Stimulated activated naive B cell treated with anti-CD40 and anti-IgM and Interleukin-4, amounts not matched to agents 10 μg/mL and 1 μg/mL and 100 μg/mL, for 72 hours (primary cell): ENCODE measurements around the gene RXRA.
A peak's percentile ranks its signal among the peaks of the same experiment; 100 is the strongest.

Experiments used
- ATAC-seq, 2 donors: fragments of 150-1000 bp; cut with Tn5 transposase; replicated peaks; 2 replicates each; pipeline ENCODE4 v1.10.0; 2021; ENCODE audit warnings: moderate library complexity in 1 of 2
- DNase-seq: peaks from one replicate; pipeline ENCODE4 v3.0.0; 2021
- H3K27ac Mint-ChIP-seq: one replicate; pipeline ENCODE4 v1.8.0; 2022; ENCODE audit warnings: mild to moderate bottlenecking, mixed read lengths
- H3K27me3 Mint-ChIP-seq, 2 donors: one replicate each; pipeline ENCODE4 v1.8.0; 2022; ENCODE audit warnings: mixed read lengths in 2 of 2
- H3K36me3 Mint-ChIP-seq, 2 donors: one replicate each; pipeline ENCODE4 v1.8.0; 2022; ENCODE audit warnings: mixed read lengths in 2 of 2, mild to moderate bottlenecking in 1 of 2
- H3K4me1 Mint-ChIP-seq, 2 donors: one replicate each; pipeline ENCODE4 v1.8.0; 2022; ENCODE audit warnings: mixed read lengths in 2 of 2, mild to moderate bottlenecking in 1 of 2
- H3K4me3 Mint-ChIP-seq, 2 donors: one replicate each; pipeline ENCODE4 v1.8.0; 2022; ENCODE audit warnings: mild to moderate bottlenecking in 2 of 2, mixed read lengths in 2 of 2, moderate library complexity in 1 of 2
- H3K9me3 Mint-ChIP-seq, 2 donors: one replicate each; pipeline ENCODE4 v1.8.0; 2022; ENCODE audit warnings: mixed read lengths in 2 of 2, mild to moderate bottlenecking in 1 of 2

Gene RXRA

GRCh38 chr9:134325813-134326723, at the start of gene RXRA:
Gene RXRA (plus strand): TSS chr9:134326455. CDS start chr9:134326632, 177 bp downstream.
- H3K4me3 Mint-ChIP-seq = peak within 1 kb of the TSS; percentile 81 to 82
- H3K4me1 Mint-ChIP-seq = peaks cover 10 to 27% of the 10 kb centered on the region in 2 donors
- H3K36me3 Mint-ChIP-seq = no peaks in the 10 kb centered on the region
- H3K27me3 Mint-ChIP-seq = peaks cover 13 to 30% of the 10 kb centered on the region in 2 donors
- H3K9me3 Mint-ChIP-seq = no peaks in the 10 kb centered on the region
- peak within 1 kb of the TSS; percentile 76 for H3K27ac Mint-ChIP-seq
- DNase-seq (no peak), ATAC-seq (peak; percentile 39 to 48)

- no peak overlapping the region for H3K4me3 Mint-ChIP-seq
- peaks cover 17 to 43% of the 10 kb centered on the region in 2 donors for H3K27me3 Mint-ChIP-seq
- H3K27ac Mint-ChIP-seq = no peak overlapping the region
Observed at GRCh38 chr9:134278286-134278685, 48.0 kb upstream of the RXRA start.

GRCh38 chr9:134278974-134279640, 47.1 kb upstream of the RXRA start:
- Mint-ChIP-seq H3K27ac (no peak overlapping the region), H3K4me1 (peaks cover 6 to 27% of the 10 kb centered on the region in 2 donors), H3K4me3 (no peak overlapping the region), H3K36me3 (no peaks in the 10 kb centered on the region), H3K9me3 (no peaks in the 10 kb centered on the region), H3K27me3 (peaks cover 12 to 45% of the 10 kb centered on the region in 2 donors)
- no peak for DNase-seq
- no peak for ATAC-seq

More at GRCh38 chr9:134278286-134278685, 48.0 kb upstream of the RXRA start:
- H3K4me1 Mint-ChIP-seq = peaks cover 6 to 22% of the 10 kb centered on the region in 2 donors
- no peak for ATAC-seq
- no peaks in the 10 kb centered on the region for H3K36me3 Mint-ChIP-seq
- DNase-seq = no peak
- no peaks in the 10 kb centered on the region for H3K9me3 Mint-ChIP-seq

- H3K27ac Mint-ChIP-seq = no peak overlapping the region
Observed at GRCh38 chr9:134282138-134282650, 44.1 kb upstream of the RXRA start.

GRCh38 chr9:134283111-134283515, 43.1 kb upstream of the RXRA start:
- Mint-ChIP-seq H3K27me3 (peaks cover 37 to 75% of the 10 kb centered on the region in 2 donors), H3K27ac (no peak overlapping the region), H3K4me3 (no peak overlapping the region), H3K9me3 (no peaks in the 10 kb centered on the region), H3K4me1 (peaks cover 8 to 24% of the 10 kb centered on the region in 2 donors), H3K36me3 (no peaks in the 10 kb centered on the region)
- ATAC-seq (no peak), DNase-seq (no peak)

More at GRCh38 chr9:134282138-134282650, 44.1 kb upstream of the RXRA start:
- H3K27me3 Mint-ChIP-seq = peaks cover 31 to 70% of the 10 kb centered on the region in 2 donors
- H3K36me3 Mint-ChIP-seq = no peaks in the 10 kb centered on the region
- H3K9me3 Mint-ChIP-seq = no peaks in the 10 kb centered on the region
- ATAC-seq (no peak), DNase-seq (no peak)
- H3K4me1 Mint-ChIP-seq = peaks cover 8 to 21% of the 10 kb centered on the region in 2 donors
- H3K4me3 Mint-ChIP-seq = no peak overlapping the region

GRCh38 chr9:134283692-134284265, 42.5 kb upstream of the RXRA start:
- H3K36me3 Mint-ChIP-seq = no peaks in the 10 kb centered on the region
- H3K9me3 Mint-ChIP-seq = no peaks in the 10 kb centered on the region
- DNase-seq = no peak
- H3K27me3 Mint-ChIP-seq = peaks cover 38 to 77% of the 10 kb centered on the region in 2 donors
- H3K4me1 Mint-ChIP-seq = peaks cover 8 to 26% of the 10 kb centered on the region in 2 donors
- H3K27ac Mint-ChIP-seq = no peak overlapping the region
- no peak for ATAC-seq
- H3K4me3 Mint-ChIP-seq = no peak overlapping the region

- Mint-ChIP-seq H3K27ac (no peak overlapping the region), H3K9me3 (no peaks in the 10 kb centered on the region), H3K27me3 (peaks cover 41 to 77% of the 10 kb centered on the region in 2 donors), H3K4me3 (no peak overlapping the region), H3K36me3 (no peaks in the 10 kb centered on the region), H3K4me1 (peaks cover 8 to 26% of the 10 kb centered on the region in 2 donors)
- no peak for ATAC-seq
- DNase-seq = no peak
Observed at GRCh38 chr9:134284273-134284672, 42.0 kb upstream of the RXRA start.

GRCh38 chr9:134284741-134285140, 41.5 kb upstream of the RXRA start:
- H3K9me3 Mint-ChIP-seq = no peaks in the 10 kb centered on the region
- ATAC-seq = no peak
- H3K36me3 Mint-ChIP-seq = no peaks in the 10 kb centered on the region
- peaks cover 8 to 26% of the 10 kb centered on the region in 2 donors for H3K4me1 Mint-ChIP-seq
- DNase-seq = no peak
- no peak overlapping the region for H3K27ac Mint-ChIP-seq
- H3K27me3 Mint-ChIP-seq = peaks cover 41 to 81% of the 10 kb centered on the region in 2 donors
- H3K4me3 Mint-ChIP-seq = no peak overlapping the region

GRCh38 chr9:134285215-134285845, 40.9 kb upstream of the RXRA start:
- Mint-ChIP-seq H3K4me3 (no peak overlapping the region), H3K36me3 (no peaks in the 10 kb centered on the region), H3K4me1 (peaks cover 8 to 26% of the 10 kb centered on the region in 2 donors), H3K27me3 (peaks cover 44 to 82% of the 10 kb centered on the region in 2 donors), H3K27ac (peak overlapping the region; percentile 4), H3K9me3 (no peaks in the 10 kb centered on the region)
- no peak for ATAC-seq
- DNase-seq = no peak

- Mint-ChIP-seq H3K9me3 (no peaks in the 10 kb centered on the region), H3K27ac (no peak overlapping the region), H3K36me3 (no peaks in the 10 kb centered on the region), H3K27me3 (peaks cover 40 to 68% of the 10 kb centered on the region in 2 donors), H3K4me3 (no peak overlapping the region), H3K4me1 (peaks cover 8 to 26% of the 10 kb centered on the region in 2 donors)
- peak; percentile 26 to 45 for ATAC-seq
- no peak for DNase-seq
Observed at GRCh38 chr9:134286471-134287245, 39.6 kb upstream of the RXRA start.

- H3K36me3 Mint-ChIP-seq = no peaks in the 10 kb centered on the region
- no peak overlapping the region for H3K4me3 Mint-ChIP-seq
- H3K27ac Mint-ChIP-seq = no peak overlapping the region
- H3K4me1 Mint-ChIP-seq = peaks cover 10 to 29% of the 10 kb centered on the region in 2 donors
- peaks cover 40 to 62% of the 10 kb centered on the region in 2 donors for H3K27me3 Mint-ChIP-seq
- DNase-seq = no peak
- ATAC-seq = peak; percentile 47 to 60
- H3K9me3 Mint-ChIP-seq = no peaks in the 10 kb centered on the region
Observed at GRCh38 chr9:134287591-134288491, 38.4 kb upstream of the RXRA start.

GRCh38 chr9:134288746-134289145, 37.5 kb upstream of the RXRA start:
- no peak overlapping the region for H3K4me3 Mint-ChIP-seq
- ATAC-seq (no peak), DNase-seq (no peak)
- H3K36me3 Mint-ChIP-seq = no peaks in the 10 kb centered on the region
- H3K27me3 Mint-ChIP-seq = peaks cover 37 to 59% of the 10 kb centered on the region in 2 donors
- H3K4me1 Mint-ChIP-seq = peaks cover 17 to 37% of the 10 kb centered on the region in 2 donors
- H3K27ac Mint-ChIP-seq = no peak overlapping the region
- H3K9me3 Mint-ChIP-seq = no peaks in the 10 kb centered on the region
